Activated CD4-positive, alpha-beta T cell treated with anti-CD3 and anti-CD28 coated beads, Interleukin-2, amount 50 U/mL, for 48 hours (primary cell): ENCODE data around the gene MYRIP.

Experiments used
- DNase-seq, 2 experiments: peaks; one replicate each; pipeline ENCODE4 v3.0.0-alpha.2; 2020

Gene MYRIP

DNA sequence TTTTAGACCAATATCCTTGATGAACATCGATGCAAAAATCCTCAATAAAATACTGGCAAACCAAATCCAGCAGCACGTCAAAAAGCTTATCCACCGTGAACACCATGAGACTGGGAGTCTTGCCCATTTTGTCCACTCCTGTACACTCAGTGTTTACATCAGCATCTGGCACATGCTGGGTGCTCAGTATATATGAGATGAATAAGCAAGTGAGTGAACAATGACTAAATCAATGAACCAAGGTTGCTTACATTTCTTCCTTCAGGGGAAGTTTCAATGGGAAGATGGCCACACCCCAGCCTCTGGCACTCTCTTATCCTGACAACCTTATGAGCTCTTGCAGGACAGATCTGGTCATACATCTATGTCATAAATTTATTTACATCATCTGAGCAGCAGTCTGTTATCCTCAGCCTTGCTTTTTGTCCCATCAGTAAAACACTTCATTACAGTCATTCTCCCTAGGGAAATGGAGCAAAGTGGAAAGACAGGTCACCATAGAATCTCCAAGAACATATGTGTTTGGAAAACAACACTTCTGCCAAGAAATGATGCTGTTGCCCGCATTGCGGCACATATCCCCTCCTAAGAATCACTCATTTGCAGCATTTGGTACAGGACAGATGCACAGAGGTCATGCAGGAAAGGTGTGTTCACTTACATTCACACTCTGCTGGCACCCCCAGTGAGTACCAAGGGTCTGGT lies 328.3 kb downstream of the MYRIP start:
- DNase-seq = no peak

DNA sequence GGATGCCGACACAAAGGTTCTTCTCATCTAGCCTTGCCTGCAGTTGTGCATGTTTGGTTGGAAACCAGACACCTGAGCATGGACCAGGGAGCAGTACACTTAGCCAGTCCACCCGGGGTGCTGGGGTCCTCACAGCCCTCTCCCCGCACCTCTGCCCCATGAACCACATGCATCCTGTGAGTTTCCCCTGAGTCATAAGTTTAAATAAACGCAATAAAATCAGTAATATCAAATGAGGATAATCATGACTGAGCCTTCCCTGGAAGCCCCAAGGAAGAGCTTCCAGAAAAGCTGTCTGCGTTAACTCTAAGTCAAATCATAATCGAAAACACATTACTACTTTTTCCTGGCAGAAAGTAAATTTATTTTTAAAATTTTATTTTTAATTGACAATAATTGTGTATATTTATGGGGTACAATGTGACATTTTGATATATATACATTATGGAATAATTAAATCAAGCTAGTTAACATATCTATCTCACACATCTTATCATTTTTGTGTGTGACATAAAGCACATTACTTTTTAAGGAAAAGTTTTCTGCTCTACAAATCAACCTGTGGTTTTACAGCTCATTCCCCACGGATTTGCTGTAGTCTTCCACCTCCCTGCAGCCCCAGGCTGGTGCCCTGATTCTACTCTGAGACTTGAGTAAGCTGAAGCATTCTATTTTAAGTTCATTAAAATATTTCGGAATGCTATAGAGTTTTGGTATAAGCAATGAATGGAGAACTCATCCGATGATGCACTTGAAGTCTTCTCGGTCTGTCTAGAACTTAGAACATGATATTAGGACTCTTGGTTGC lies 334.1 kb downstream of the MYRIP start:
- DNase-seq = no peak

DNA sequence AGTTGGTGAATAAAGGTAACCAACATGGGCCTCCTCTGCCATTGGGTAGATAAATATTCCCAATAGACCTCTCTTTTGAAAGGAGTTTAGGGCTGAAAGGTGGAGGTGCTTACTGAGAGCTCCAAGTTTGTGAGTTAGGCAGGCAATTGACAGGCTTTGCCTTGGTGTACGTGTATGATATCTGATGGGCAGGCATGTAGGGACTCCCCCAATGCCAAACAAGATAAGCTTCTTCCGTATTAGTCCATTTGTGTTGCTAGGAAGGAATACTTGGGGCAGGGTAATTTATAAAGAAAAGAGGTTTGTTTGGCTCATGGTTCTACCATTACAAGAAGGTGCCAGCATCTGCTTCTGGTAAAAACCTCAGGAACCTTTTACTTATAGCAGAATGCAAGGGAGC lies 339.4 kb downstream of the MYRIP start:
- DNase-seq = no peak

DNA sequence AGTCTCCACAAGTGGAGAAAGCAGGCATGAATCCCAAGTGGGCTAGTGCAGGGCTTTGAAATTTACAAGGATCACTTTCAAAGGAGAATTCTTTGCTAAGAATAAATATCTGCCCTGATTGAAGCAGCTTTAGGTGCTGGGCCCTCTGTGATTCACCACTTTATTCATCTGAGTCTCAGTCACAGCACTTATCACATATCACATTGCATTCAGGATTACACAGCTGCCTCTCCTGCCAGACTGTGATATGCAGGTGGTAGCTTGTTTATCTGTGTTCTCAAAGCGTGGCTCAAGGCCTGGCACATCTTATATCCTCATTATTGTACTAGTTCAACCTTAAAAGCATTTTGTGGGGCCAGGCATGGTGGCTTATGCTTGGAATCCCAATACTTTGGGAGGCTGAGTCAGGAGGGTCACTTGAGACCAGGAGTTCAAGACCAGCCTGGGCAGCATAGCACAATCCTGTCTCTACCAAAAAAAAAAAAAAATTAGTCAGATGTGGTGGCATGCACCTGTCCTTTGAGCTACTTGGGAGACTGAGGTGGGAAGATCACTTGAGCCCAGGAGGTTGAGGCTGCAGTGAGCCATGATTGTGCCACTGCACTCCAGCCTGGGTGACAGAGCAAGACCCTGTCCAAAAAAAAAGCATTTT lies 343.2 kb downstream of the MYRIP start:
- DNase-seq = no peak

DNA sequence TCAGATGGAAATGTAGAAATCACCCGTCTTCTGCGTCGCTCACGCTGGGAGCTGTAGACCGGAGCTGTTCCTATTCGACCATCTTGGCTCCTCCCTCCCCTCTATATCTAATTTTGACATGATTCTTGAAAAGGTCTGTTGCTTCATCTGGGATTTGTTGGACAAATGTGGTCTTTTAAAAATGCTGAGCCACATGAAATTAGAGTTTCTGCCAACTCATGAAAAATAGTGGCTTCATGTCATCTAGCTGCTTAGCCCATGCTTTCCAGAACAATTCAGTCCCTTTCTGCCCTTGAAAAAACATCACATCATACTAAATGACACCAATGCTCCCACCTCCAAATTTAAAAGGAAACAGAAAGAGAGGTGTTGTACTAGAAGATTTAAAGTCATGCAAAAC lies 351.5 kb downstream of the MYRIP start:
- no peak for DNase-seq

DNA sequence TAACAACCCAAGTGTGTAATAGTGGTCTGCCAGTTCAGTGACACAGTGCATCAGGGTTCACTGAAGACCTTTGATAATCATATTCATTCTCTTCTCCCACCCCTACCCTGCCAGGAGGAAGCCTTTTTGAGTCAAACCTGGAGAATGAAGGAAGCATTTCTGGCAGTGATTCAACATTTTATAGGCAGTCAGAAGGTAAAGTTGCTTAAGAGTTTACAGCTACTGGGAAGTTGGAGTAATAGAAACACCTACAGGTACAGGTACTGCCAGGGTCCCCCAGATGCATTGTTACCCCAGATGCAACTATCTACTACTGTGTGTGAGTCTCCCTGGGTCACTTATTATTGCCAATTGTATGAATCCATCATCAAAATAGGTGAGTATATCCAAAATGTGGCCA lies 353.2 kb downstream of the MYRIP start:
- DNase-seq = no peak

DNA sequence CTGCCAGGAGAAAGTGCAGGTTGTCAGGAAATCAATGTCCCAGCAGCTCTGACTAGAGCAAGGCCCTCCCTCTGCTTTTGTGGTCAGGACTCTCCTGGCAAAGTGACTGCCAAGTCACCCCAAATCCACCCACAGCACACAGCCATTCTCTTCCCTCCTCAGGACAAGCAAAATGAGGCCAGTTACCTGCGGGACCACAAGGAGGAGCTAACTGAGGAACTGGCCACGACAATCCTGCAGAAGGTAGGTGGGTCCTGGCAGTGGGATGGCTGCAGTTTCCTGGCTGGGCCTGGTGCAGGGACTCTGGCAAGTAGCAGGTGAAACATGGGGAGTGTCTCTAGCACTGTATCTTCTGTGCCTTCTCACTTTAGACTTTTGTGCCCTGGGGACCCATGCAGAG lies 357.6 kb downstream of the MYRIP start:
- no peak for DNase-seq

DNA sequence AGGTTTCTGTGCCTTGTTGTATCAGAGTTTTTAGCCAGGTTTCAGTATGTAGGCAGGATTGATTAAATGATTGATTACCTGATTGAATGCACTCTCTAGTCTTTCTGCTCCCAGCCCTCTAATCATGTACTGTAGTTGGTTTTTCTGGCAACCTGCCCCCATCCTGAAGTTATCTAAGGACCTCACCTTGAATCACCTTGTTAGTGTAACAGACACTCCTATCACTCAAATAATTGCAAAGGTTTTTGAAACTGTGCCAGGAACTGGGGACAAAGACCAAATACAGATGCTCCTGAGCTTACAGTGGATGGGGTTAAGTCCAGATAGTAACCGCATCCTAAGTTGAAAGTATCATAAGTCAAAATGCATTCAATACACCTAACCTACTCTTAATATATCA lies 358.5 kb downstream of the MYRIP start:
- no peak for DNase-seq

DNA sequence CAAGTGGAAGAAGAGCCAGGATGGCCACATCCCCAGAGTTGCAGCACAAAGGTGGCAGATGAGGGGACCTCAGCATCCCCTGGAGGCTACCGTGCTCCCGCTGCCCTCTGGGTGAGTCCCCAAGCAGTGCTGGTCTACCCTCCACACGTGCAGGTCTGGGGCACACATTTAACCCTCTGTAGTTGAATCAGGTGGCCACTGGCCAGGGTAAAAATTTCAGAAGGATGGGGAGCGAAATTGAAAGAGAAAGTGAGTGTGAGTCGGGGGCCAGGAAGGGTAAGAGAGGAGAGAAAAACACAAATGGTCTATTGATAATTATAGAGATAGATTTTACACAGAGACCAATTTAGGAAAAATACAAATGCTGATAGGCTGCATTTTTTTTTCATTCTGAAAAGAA lies 360.6 kb downstream of the MYRIP start:
- DNase-seq = no peak

DNA sequence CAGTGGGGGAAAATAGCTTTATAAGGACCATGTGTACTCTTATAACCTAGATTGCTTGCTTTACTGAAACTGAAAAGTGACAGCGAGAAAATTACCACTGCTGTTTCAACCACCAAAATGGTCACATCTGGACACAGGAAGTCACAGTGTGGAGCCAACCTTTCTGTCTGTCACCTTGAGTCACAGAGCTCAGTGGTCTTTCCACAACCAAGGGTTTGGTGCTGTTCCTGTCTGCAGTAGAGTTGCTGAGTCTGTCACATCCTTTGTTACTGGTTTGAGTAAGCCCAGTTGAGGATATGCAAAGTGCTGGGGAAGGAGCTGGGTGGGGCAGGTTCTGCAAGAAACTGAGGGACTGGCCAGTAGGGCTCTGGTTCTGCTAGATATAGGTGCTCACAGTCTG lies 361.0 kb downstream of the MYRIP start:
- DNase-seq = no peak

DNA sequence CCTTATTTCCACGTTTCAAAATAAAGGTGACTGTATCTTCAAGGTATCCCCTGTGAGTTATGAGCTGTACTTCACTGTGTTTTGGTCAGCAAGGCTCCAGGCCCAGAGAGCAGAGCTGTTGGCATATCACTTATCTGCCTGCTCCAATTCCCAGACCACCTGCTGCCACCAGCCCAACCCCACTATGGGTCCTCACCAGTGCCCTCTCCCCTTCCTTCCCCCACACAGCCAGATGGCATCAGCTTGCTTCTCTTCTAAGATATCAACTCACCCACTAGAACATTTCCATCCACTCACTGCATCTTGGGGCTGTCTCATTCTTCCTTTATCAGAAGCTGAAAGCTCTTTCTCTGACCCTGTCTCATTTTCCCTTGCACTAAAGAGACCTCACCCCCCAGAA lies 363.2 kb downstream of the MYRIP start:
- DNase-seq = no peak

DNA sequence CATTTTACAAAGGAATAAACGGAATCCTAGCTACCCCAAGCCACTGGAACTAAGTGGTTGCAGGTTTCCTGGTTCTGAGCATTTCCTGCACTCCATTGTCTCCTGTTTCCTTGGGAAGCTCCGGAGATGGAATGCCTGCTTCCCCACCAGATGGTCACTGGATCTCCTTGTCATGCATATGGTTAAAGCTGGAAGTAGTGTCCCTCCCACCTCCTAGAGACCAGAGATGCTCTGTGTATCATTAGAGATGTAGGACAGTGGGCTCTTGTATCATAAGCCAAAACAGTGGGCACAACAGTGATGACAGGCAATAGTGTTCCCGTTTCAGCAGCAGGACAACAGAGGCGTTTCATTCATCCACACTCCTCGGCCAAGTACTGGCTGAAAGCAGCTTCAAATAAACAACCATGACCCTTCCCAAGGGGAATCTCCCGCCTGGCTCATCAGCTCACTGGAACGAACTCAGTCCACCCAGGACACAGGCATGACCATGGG lies 363.9 kb downstream of the MYRIP start:
- no peak for DNase-seq

DNA sequence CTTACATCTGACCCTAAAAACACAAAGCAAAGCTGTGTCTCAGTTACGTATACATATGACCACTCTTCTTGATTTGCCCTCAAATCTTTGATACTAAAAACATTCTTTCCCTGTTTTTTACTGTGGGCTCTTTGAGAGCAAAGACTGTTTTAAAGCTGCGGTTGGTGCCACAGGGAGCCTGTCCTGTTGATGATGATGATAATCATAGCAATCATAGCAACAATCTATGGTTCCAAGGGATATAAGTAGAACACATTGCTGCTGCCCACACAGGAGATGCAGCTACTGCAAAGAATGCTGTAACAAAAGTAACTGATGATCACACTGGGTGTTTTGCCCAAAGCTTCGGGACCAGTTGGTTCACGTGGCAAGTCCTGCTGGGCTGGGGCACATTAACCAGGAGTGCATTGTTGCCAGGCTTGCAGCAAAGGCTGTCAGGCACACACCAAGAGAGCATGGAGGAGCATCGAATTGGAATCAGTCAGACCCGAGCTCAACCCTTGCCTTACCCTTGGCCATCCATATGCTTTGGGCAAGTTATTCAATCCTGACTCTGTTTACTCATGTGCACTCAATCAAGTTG lies 368.7 kb downstream of the MYRIP start:
- DNase-seq = no peak

DNA sequence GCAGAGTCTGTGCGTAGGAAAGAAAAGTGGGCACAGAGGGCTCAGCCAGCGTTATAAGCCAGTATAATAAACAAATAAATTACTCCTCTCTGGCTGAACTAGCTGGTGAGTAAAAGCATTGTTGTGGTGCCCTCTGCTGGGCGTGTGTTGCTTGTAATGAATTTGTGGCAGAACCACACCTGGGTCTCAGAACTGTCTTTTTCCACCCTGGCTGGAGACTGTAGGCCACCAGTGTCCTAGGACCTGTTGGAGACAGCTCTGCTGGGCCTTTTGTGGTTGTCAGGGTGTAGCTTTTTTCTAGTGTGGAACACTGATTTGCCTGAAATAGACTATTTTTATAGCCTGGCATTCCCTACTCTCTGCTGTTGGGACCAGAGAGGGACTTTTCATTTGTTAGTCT lies 369.6 kb downstream of the MYRIP start:
- DNase-seq = peak; percentile 74 to 76

DNA sequence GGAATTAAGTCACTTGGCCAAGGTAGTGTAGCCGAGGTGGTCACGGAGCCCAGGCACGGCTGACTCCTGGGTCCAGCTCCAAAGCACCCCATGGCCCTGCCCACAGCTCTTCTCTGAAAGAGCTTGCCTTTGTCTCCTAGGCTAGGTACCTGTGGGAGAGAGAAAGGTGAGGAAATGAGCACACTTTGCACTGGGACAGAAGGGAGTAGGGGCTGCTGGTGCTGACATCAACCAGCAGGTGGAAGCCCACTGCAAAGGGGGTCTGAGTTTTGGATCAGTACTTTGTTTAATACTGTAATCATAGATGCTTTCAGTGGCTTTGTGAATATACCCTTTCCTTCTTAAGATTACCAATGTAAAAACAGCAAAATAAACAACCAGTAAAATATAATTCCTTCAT lies 371.8 kb downstream of the MYRIP start:
- no peak for DNase-seq

DNA sequence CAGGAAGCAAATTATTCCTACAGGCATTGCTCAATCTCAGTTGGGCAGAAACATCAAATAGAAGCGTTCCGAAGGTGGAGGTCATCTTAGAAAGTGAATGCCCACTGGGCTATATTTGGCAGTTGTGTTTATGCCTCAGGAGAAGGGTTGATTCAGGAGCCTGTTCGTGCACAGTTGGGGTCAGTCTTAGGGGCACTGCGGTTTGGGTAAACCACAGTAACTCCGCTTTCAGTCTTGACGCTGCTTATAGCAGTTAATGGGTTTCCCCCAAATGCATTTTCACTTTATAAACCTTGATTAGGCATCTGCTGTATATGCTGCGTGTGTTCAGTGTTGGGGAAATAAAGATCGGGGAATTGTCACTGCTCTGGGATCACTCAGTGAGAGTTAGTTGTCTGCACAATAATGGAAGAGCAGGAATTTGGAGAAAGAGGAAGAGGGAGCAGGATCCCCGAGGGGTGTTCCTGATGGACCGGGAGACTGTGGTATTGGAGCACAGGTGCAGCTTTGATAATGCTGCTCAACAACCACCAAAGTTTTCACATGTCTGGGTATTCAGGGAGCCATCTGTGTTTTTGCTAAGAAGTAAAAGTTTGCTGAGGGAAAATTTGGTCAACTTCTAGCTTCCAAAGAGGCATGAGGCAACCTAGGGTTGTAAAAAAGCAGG lies 375.8 kb downstream of the MYRIP start:
- no peak for DNase-seq

DNA sequence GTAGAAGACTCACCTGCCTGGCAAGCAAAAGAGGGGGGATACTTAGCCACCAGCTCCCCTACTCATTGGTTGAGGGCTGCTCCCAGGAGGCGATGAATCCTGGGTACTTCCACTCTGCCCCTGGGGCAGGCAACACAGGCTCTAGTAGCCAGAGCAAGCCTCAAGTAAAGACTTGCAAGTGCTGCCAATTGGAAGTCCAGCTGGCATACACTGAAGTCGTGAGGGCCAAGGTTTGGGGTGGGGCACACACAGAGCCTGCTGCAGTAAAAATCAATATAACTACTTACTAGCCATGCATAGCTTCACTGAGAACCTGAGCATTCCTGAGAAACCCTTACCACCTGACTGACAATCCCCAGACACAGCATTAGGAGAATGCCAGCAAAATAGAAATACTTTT lies 377.1 kb downstream of the MYRIP start:
- no peak for DNase-seq

DNA sequence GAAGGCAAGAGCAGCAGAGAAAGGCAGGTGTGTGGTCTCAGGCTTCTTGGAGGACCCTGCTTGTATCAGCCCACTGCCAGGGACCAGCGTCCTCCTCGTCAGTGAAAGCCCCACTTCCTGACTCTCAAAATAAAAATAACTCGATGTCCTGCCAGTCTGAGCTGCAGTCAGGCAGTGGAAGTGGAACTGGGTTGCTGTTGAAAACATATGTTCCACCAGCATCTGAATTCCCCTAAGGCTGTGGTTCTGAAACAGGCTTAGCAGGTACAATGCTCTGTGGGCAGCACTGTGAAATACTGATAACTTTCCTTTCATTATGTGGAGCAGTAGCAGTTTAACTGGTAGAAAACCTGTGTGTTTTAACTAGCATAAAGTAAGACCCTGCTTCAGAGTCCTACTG lies 378.5 kb downstream of the MYRIP start:
- no peak for DNase-seq

DNA sequence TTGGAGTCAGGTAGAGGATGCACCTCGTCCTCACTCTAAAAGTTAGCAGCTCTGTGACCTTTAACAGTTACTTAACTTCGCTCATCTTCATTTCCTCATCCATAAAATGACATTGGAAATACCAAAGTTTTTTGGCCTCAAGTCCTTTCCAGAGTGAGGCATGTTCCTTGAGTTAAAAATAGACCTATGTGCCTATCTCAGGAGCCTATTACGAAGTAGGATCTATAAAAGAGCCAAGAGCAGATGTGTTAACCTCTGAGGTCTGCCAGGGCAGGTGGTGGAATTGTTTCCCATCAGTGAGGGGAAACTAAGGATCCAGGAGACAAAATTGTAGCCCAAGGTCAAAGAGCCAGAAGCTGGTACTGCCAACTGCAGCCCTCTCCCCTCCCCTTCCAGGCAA lies 379.7 kb downstream of the MYRIP start:
- DNase-seq = no peak

DNA sequence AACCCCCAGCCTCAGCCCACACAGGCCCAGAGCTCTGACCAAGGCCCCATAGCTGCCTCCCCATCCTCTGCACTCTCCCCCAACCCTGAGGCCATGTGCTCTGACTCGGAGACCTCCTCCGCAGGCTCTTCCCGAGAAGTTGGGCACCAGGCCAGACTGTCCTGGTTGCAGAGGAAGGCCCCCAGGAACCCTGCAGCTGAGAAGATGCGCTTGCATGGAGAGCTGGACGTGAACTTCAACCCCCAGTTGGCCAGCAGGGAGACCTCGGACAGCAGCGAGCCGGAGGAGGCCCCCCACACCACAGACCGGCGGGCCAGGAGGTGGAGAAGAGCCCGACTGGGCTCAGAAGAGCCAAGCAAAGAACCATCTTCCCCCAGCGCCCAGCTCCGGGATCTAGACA lies 380.6 kb downstream of the MYRIP start:
- no peak for DNase-seq

DNA sequence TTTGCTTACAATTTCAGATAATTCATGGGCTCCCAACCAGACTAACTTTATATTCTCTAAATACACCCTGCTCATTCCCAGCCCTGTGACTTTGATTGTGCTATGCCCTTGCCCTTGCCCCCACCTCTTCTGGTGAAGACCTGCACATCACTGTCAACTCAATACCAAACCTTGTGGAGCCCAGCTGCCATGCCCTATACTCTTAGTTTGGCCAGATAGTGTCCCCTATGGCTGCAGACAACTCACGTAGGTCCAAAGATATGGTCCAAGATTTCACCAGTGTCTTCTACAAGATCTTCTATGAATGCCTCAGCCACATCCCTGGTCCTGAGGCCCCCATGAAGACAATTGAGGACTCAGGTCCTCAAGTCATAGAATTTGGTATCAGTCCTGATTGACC lies 381.8 kb downstream of the MYRIP start:
- DNase-seq = no peak

DNA sequence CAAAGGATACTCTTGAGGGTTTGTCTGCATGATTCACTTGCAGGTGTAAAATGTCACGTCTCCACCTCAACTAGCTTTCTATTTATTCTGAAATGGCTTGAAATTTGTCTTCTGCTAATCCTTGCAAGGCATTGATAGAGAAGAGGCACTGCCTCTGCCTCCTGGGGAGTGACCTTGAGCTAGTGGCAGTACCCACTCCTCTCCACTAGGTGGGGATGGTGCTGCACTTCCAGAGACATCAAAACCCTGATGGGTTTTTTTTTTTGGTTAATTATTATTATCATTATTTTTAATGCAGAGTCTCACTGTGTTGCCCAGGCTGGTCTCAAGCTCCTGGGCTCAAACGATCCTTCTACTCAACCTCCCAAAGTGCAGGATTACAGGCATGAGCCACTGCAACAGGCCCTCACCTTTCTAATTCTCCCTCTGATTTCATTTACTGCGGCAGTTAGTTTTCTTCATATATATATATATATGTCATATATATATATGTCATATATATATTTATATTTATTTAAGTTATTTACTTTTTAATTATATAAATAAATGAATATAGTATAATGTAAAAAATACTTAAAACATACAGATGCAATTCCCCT lies 382.5 kb downstream of the MYRIP start:
- DNase-seq = peak; percentile 59 to 68

DNA sequence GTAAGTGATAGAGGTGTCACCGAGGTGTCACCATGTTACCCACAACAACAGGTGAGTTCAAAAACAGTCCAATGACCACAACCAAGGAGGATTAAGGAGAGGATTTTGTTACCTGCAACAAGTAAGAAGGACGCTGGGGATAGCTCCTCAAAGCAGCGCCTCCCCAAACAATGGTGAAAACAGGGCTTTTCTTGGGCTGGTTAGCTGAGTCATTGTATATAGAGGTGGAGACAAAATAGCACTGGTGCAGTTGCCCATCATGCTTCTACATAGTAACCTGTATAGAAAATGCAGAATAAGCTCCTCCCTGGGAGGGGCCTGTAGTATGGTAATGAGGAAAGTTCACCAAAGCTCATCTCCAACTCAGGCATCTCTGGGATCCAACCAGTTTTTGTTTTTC lies 383.2 kb downstream of the MYRIP start:
- no peak for DNase-seq
